Prostate gland (tissue), 2 donors: ENCODE results near the gene PTTG1. TPM values are rescaled to one million over a fixed set of nuclear protein-coding genes. Genes with fewer than 3 reads are reported as not detected.
"Not testable (repeated sequence)": the region's sequence is repeated elsewhere in the genome, so short reads cannot be mapped to it uniquely, and the experiment has no call there.

Source experiments
- DNase-seq: peaks from one replicate; pipeline ENCODE4 v3.0.0-alpha.2; 2019; ENCODE audit warnings: low spot score
- H3K27ac ChIP-seq, 2 donors: fragments of 200-600 bp; sonication (generic); 2 replicates each; pipeline ENCODE4 v1.5.1; 2017 to 2019
- H3K27me3 ChIP-seq: fragments of 200-600 bp; sonication (generic); replicated peaks from 2 replicates; pipeline ENCODE4 v1.5.1; 2019; ENCODE audit not compliant: insufficient read depth
- H3K36me3 ChIP-seq, 2 donors: fragments of 200-600 bp; sonication (generic); 1 replicate in 1 of 2; 2 replicates in 1 of 2; pipeline versions ENCODE4 v1.5.1 to v1.8.1; 2017 to 2019
- H3K4me1 ChIP-seq: fragments of 200-600 bp; sonication (generic); replicated peaks from 2 replicates; pipeline ENCODE4 v1.5.1; 2019
- H3K4me3 ChIP-seq, 2 donors: fragments of 200-600 bp; sonication (generic); 2 replicates each; pipeline ENCODE4 v1.5.1; 2017 to 2019
- H3K9me3 ChIP-seq: fragments of 200-600 bp; sonication (generic); 2 replicates; pipeline ENCODE4 v1.5.1; 2017
- POLR2A ChIP-seq: fragments of 450-650 bp; IDR thresholded peaks from one replicate; pipeline ENCODE4 v1.6.1; 2016; ENCODE audit warnings: antibody characterized with exemption, mild to moderate bottlenecking
- POLR2AphosphoS5 ChIP-seq: sonication (generic); formaldehyde crosslinking; IDR thresholded peaks from one replicate; pipeline ENCODE4 v1.6.1; 2017; ENCODE audit warnings: antibody characterized with exemption
- WGBS: methylation state at CpG from one replicate; pipeline ENCODE4 v1.1.5; 2018; 5-methylcytosine and 5-hydroxymethylcytosine counted together
- intact Hi-C: fragments of 100-400 bp; cut with DNase I; formaldehyde crosslinking; loops from one replicate; pipeline ENCODE4 v1.14.2; 2022
- total RNA-seq, 2 donors: library from RNA; depleted of rRNA; stranded (reverse); fragments of >200 nt; gene quantifications; one replicate each; pipeline ENCODE4 v1.1.0, GENCODE V29; 2016
- TF ChIP-seq, protein P1 (sequence below), 4 experiments: fragments of 200-600 bp in 2 of 4; fragments of 450-650 bp in 2 of 4; sonication (generic) in 2 of 4; IDR thresholded peaks; 1 replicate in 3 of 4; 2 replicates in 1 of 4; pipeline ENCODE4 v1.5.1; 2016 to 2019; ENCODE audit warnings: antibody characterized with exemption in 4 of 4, mild to moderate bottlenecking in 2 of 4, moderate library complexity in 2 of 4

Gene PTTG1
- total RNA-seq, 2 donors from 2014 or later = 4.3 to 44.9 TPM

DNA sequence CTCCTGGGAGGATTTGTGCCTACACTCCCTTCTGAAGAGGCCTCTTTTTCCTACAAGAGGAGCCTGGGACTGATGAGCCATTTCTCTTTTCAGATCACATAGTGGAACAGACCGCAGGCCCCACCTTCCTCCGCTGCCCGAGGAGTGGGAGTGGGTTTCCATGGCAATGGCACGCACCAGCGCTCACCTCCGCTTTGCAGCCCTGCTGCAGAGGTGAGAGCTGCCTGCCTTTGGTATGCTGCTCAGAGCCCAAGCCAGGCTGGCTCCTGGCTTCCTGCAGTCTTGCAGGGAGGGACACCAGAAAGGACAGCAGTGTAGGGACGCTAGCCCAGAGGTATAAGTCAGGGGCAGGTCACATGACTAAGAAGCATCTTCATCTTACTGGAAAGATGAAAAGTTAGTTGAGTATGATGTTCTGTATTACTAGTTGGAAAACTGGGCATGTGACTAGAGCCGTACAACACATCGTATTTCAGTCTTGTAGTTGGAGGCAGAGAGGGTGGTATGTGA, 12.4 kb downstream of the PTTG1 start:
- Histone ChIP-seq H3K27ac (no peak overlapping the region), H3K27me3 (peaks cover 4% of the 10 kb centered on the region), H3K4me1 (no peaks in the 10 kb centered on the region), H3K36me3 (no peaks in the 10 kb centered on the region), H3K4me3 (no peak overlapping the region), H3K9me3 (no peaks in the 10 kb centered on the region)
- intact Hi-C loops = no loop called here
- 31% methylated on average over 9 of the region's 9 CpGs for WGBS
- no peak for DNase-seq
- TF ChIP-seq POLR2AphosphoS5 (no peak), POLR2A (no peak)
- TF ChIP-seq, protein P1, sequence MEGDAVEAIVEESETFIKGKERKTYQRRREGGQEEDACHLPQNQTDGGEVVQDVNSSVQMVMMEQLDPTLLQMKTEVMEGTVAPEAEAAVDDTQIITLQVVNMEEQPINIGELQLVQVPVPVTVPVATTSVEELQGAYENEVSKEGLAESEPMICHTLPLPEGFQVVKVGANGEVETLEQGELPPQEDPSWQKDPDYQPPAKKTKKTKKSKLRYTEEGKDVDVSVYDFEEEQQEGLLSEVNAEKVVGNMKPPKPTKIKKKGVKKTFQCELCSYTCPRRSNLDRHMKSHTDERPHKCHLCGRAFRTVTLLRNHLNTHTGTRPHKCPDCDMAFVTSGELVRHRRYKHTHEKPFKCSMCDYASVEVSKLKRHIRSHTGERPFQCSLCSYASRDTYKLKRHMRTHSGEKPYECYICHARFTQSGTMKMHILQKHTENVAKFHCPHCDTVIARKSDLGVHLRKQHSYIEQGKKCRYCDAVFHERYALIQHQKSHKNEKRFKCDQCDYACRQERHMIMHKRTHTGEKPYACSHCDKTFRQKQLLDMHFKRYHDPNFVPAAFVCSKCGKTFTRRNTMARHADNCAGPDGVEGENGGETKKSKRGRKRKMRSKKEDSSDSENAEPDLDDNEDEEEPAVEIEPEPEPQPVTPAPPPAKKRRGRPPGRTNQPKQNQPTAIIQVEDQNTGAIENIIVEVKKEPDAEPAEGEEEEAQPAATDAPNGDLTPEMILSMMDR (IDR thresholded peaks at IDR 0.05) = no peak

DNA sequence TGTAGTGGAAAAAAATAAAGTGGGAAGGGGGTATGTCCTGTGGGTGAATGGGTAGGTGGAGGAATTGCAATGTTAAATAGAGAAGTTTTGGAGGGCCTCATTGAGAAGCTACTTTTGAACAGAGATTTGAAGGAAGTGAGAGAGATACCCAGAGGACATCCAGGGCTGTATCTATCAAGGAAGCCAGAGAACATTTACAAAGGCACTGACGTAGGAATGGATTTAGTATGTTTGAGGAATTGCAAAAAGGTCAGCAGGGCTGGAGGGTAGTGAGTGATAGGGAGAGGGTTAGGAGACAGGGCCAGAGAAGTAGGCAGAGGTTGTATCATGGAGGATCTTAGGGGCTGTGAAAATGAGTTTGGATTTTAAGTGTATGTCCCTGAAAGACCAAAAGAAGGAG, 13.9 kb downstream of the PTTG1 start:
- TF ChIP-seq, protein P1 (IDR thresholded peaks at IDR 0.05) = no peak
- no peak for TF ChIP-seq POLR2A
- TF ChIP-seq POLR2AphosphoS5 = no peak
- no peak overlapping the region for H3K4me3 ChIP-seq
- no peak for DNase-seq
- 81% methylated on average over 1 of the region's 1 CpG for WGBS
- H3K27me3 ChIP-seq = peaks cover 4% of the 10 kb centered on the region
- H3K27ac ChIP-seq = no peak overlapping the region
- H3K36me3 ChIP-seq = no peaks in the 10 kb centered on the region
- no peaks in the 10 kb centered on the region for H3K4me1 ChIP-seq
- no peaks in the 10 kb centered on the region for H3K9me3 ChIP-seq
- intact Hi-C loops = no loop called here

DNA sequence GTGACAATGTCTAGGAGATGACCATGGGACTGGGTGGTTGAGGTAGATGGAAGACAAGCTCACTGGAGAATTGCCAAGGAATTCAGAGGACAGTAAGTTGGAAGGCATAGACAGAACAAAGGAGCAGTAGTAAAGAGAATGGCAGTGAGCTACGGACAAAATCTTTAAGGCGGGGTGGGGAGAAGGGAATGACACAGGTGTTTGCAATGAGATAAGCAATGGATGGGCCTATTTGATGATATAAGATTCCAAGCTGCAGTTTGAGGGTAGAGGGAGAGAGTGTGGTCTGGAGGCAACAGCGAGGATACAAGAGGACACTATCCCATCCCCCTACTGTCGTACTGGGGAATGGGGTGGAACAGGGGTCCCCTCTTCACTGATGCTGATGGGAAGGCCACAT, 14.4 kb downstream of the PTTG1 start:
- Histone ChIP-seq H3K4me3 (no peak overlapping the region), H3K36me3 (no peaks in the 10 kb centered on the region), H3K27ac (no peak overlapping the region), H3K27me3 (peaks cover 4% of the 10 kb centered on the region), H3K4me1 (no peaks in the 10 kb centered on the region), H3K9me3 (no peaks in the 10 kb centered on the region)
- 94% methylated on average over 4 of the region's 4 CpGs for WGBS
- DNase-seq = no peak
- no peak for TF ChIP-seq POLR2AphosphoS5
- TF ChIP-seq, protein P1 (IDR thresholded peaks at IDR 0.05) = no peak
- no peak for TF ChIP-seq POLR2A
- intact Hi-C loops = no loop called here

DNA sequence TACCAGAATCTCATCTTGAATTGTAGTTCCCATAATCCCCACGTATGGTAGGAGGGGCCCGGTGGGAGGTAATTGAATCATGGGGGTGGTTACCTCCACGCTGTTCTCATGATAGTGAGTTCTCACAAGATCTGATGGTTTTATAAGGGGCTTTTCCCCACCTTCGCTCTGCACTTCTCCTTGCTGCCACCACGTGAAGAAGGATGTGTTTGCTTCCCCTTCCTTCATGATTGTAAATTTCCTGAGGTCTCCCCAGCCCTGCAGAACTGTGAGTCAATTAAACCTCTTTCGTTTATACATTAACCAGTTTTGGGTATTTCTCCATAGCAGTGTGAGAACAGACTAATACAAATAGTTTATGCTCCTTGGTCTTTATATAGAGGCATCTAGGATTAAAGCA, 15.0 kb downstream of the PTTG1 start:
- H3K4me1 ChIP-seq, DNase-seq, H3K9me3 ChIP-seq, H3K36me3 ChIP-seq, intact Hi-C loops, H3K27ac ChIP-seq, H3K4me3 ChIP-seq, H3K27me3 ChIP-seq: not testable (repeated sequence)
- 44% methylated on average over 6 of the region's 6 CpGs for WGBS

DNA sequence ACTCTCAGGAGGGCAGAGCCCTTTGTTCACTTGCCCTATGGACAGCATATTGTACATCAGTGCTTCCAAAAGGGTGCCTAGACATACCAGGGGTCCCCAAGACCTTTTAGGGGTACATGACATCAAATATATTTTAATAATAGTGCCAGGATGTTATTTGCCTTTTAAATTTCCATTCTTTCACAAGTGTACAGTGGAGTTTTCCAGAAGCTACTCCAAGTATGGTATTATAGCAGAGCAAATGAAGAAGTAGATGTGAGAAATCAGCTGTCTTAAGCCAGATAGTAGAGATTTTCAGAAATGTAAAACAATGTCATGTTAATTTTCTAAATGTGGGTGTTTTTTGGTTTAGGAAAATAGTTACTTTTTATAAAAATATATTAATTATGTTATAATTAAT, 15.6 kb downstream of the PTTG1 start:
- Histone ChIP-seq H3K27ac (no peak overlapping the region), H3K4me3 (no peak overlapping the region), H3K4me1 (no peaks in the 10 kb centered on the region), H3K27me3 (peaks cover 4% of the 10 kb centered on the region), H3K9me3 (no peaks in the 10 kb centered on the region), H3K36me3 (no peaks in the 10 kb centered on the region)
- DNase-seq = no peak
- TF ChIP-seq, protein P1 (IDR thresholded peaks at IDR 0.05) = no peak
- TF ChIP-seq POLR2AphosphoS5 = no peak
- TF ChIP-seq POLR2A = no peak
- intact Hi-C loops = no loop called here
